Activated CD4-positive, alpha-beta T cell treated with anti-CD3 and anti-CD28 coated beads, Interleukin-2, amount 10 ng/mL, durations not matched to agents 7 days and 5 days (primary cell): ENCODE results near the gene CRIP2. TPM values are rescaled to one million over a fixed set of nuclear protein-coding genes. Genes with fewer than 3 reads are reported as not detected.
A peak's percentile ranks its signal among the peaks of the same experiment; 100 is the strongest.

Experiments used
- CTCF ChIA-PET: fragments of 350-600 bp; sonication (Branson Sonifier 250); formaldehyde crosslinking; loops from one replicate; lab custom pipeline; 2021; ENCODE audit warnings: antibody characterized with exemption; lab: Charles Lee
- POLR2A ChIA-PET: fragments of 350-600 bp; sonication (Branson Sonifier 250); formaldehyde crosslinking; loops from one replicate; lab custom pipeline; 2021; ENCODE audit warnings: antibody characterized with exemption; lab: Charles Lee
- DNase-seq: peaks from one replicate; pipeline ENCODE4 v3.0.0-alpha.2; 2020
- H3K27ac Mint-ChIP-seq: one replicate; pipeline ENCODE4 v1.8.0; 2021; ENCODE audit warnings: mild to moderate bottlenecking, moderate library complexity, mixed read lengths
- H3K27me3 Mint-ChIP-seq: one replicate; pipeline ENCODE4 v1.8.0; 2021; ENCODE audit warnings: mixed read lengths
- H3K36me3 Mint-ChIP-seq: one replicate; pipeline ENCODE4 v1.8.0; 2021; ENCODE audit warnings: low read depth, mixed read lengths
- H3K4me1 Mint-ChIP-seq: one replicate; pipeline ENCODE4 v1.8.0; 2021; ENCODE audit warnings: mixed read lengths
- H3K4me3 Mint-ChIP-seq: one replicate; pipeline ENCODE4 v1.8.0; 2021; ENCODE audit warnings: mild to moderate bottlenecking, moderate library complexity, mixed read lengths
- H3K9me3 Mint-ChIP-seq: one replicate; pipeline ENCODE4 v1.8.0; 2021; ENCODE audit warnings: mixed read lengths
- total RNA-seq, 2 experiments: library from RNA; stranded (reverse); gene quantifications; one replicate each; pipeline ENCODE4 v1.2.3, GENCODE V29; 2021

Gene CRIP2
- total RNA-seq, 2 experiments from 2014 or later = 0.64 to 1.8 TPM

DNA sequence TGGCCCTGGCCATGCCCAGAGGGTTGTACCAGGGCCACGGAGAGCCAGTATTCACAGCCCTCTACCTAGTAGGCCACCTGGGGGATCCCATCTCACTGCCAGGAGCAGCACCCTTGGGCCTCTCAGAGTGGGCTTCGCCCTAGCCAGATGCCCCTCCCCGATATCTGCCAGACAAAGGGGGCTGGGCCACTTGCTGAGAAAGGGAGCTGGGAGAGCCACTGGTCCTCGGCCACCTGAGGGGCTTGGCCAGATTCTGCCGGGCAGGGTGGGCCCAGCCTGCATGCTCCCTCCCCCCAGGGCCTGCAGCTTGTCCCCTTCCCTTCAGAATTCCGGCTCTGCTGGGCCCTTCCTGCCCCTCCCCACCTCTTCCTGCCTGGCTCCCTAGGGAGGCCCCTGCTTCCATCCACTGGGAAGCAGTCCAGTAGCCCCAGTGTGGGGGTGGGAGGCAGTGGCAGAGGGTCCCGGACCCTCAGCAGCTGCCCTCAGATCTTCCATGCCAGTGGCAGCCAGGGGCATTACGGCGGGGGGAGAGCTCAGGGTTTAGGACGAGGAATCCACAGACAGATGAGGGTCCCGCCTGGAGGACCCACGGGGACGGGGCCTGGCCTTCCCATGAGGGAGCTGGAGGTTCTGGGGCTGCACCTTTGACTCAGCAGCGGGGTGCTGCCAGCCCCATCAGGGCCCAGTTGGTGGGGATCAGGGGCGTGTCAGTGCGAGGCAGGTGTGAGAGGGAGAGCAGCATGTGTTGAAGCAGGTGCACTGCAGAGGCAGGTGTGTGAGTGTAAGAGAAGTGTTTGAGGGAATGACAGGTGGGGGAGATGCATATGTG, 2.4 kb downstream of the CRIP2 start:
- H3K4me3 Mint-ChIP-seq = no peak overlapping the region
- H3K9me3 Mint-ChIP-seq = no peaks in the 10 kb centered on the region
- H3K27ac Mint-ChIP-seq = peak overlapping the region; percentile 41
- H3K4me1 Mint-ChIP-seq = peaks cover 25% of the 10 kb centered on the region
- peaks cover 4% of the 10 kb centered on the region for H3K36me3 Mint-ChIP-seq
- ChIA-PET CTCF (interaction anchor here (1.8 to 2.2 kb wide), 2 partner anchors 13 to 15 kb away, joined by 5 read pairs; no protein-coding TSS in a partner anchor), POLR2A (no interaction called here)
- DNase-seq = no peak
- H3K27me3 Mint-ChIP-seq = peaks cover 29% of the 10 kb centered on the region

DNA sequence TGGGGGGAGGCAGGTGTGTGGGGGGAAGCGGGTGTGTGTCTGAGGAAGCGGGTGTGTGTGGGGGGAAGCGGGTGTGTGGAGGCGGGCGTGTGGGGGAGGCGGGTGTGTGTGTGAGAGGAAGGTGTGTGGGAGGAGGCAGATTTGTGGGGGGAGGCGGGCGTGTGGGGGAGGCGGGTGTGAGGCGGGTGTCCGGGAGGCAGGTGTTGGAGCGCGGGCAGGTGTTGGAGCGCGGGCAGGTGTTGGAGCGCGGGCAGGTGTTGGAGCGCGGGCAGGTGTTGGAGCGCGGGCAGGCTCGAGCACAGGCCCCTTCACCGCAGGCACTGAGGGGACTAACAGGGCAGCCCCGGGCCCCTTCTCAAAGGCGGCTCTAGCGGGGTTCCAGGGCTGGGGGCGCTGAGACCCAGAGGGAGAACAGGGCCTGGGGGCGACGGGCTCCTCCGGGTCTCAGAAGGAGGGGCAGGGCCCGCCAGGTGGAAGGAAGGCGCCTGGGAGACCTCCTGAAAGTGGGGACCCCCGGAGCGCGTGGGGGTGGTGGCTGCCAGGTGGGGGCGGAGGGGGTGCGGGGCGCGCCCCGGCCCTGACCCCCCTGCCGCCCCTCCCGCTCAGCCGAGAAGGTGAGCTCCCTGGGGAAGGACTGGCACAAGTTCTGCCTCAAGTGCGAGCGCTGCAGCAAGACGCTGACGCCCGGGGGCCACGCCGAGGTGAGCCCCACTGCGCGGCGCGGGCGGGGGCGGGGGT, 3.2 kb downstream of the CRIP2 start:
- H3K9me3 Mint-ChIP-seq = no peaks in the 10 kb centered on the region
- no peak overlapping the region for H3K27ac Mint-ChIP-seq
- peaks cover 4% of the 10 kb centered on the region for H3K36me3 Mint-ChIP-seq
- H3K4me1 Mint-ChIP-seq = peaks cover 33% of the 10 kb centered on the region
- CTCF ChIA-PET = no interaction called here
- H3K27me3 Mint-ChIP-seq = peaks cover 29% of the 10 kb centered on the region
- peak; percentile 22 for DNase-seq
- POLR2A ChIA-PET = no interaction called here
- H3K4me3 Mint-ChIP-seq = no peak overlapping the region

- DNase-seq = no peak
- Mint-ChIP-seq H3K4me3 (no peak overlapping the region), H3K27ac (no peak overlapping the region), H3K27me3 (peaks cover 29% of the 10 kb centered on the region), H3K4me1 (peaks cover 33% of the 10 kb centered on the region), H3K9me3 (no peaks in the 10 kb centered on the region), H3K36me3 (peaks cover 4% of the 10 kb centered on the region)
- CTCF ChIA-PET = interaction anchor here (0.8 kb wide), 1 partner anchor 14 kb away, joined by 3 read pairs; no protein-coding TSS in a partner anchor
- POLR2A ChIA-PET = no interaction called here
Measured at GRCh38 chr14:105478398-105479251, 4.0 kb downstream of the CRIP2 start.

GRCh38 chr14:105479431-105480158, 5.0 kb downstream of the CRIP2 start:
- no peak for DNase-seq
- no peak overlapping the region for H3K4me3 Mint-ChIP-seq
- CTCF ChIA-PET = interaction anchor here (1.0 to 4.0 kb wide), 3 partner anchors 9 to 172 kb away, joined by 3 to 69 read pairs (median 41); partner anchors contain the start of gene TEDC1

DNA sequence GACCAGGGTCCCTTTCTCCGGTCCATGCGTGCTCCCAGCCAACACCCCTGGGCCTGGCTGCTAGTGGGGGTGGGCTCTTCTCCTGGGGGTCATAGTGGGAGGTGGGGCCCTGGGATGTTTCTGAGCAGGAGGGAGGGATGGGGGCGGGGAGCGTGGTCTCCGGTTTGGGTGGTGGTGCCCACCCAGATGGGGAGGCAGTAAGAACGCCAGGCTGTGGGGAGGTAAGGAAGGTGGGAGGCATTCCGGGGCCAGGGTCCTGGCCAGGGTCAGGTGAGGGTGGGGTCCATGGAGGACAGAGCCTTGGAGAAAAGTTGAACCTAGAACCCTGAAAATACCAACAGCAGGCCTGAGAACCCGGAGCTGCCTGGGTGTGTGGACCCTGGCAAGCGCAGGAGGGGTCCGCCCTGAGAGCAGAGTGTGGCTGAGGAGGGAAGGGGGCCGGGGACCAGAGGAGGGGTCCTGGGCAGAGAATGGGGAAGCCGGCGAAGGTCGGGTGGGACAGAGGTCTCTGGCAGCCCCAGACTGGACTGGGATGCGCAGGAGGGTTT, 5.7 kb downstream of the CRIP2 start:
- Mint-ChIP-seq H3K36me3 (peaks cover 4% of the 10 kb centered on the region), H3K4me3 (no peak overlapping the region), H3K27me3 (peaks cover 28% of the 10 kb centered on the region), H3K4me1 (peaks cover 41% of the 10 kb centered on the region), H3K9me3 (no peaks in the 10 kb centered on the region), H3K27ac (peak overlapping the region; percentile 36)
- ChIA-PET POLR2A (interaction anchor here (1.1 kb wide), 1 partner anchor 10 kb away, joined by 5 read pairs; no protein-coding TSS in a partner anchor), CTCF (interaction anchor here (0.6 to 4.0 kb wide), 31 partner anchors 10 to 237 kb away, joined by 3 to 69 read pairs (median 4); partner anchors contain the start of gene TEDC1)
- DNase-seq = no peak

More at GRCh38 chr14:105479431-105480158, 5.0 kb downstream of the CRIP2 start:
- no peaks in the 10 kb centered on the region for H3K9me3 Mint-ChIP-seq
- peak overlapping the region; percentile 79 for H3K27ac Mint-ChIP-seq
- H3K27me3 Mint-ChIP-seq = peaks cover 29% of the 10 kb centered on the region
- H3K36me3 Mint-ChIP-seq = peaks cover 4% of the 10 kb centered on the region
- POLR2A ChIA-PET = no interaction called here
- H3K4me1 Mint-ChIP-seq = peaks cover 37% of the 10 kb centered on the region

GRCh38 chr14:105480807-105481801, 6.5 kb downstream of the CRIP2 start:
- Mint-ChIP-seq H3K36me3 (peaks cover 4% of the 10 kb centered on the region), H3K27me3 (peaks cover 22% of the 10 kb centered on the region), H3K27ac (peak overlapping the region; percentile 98), H3K9me3 (no peaks in the 10 kb centered on the region), H3K4me3 (peak overlapping the region; percentile 57), H3K4me1 (peaks cover 47% of the 10 kb centered on the region)
- peak; percentile 87 for DNase-seq
- CTCF ChIA-PET = interaction anchor here (0.6 to 4.0 kb wide), 34 partner anchors 9 to 238 kb away, joined by 3 to 69 read pairs (median 4); partner anchors contain the start of gene TEDC1
- POLR2A ChIA-PET = interaction anchor here (0.5 to 1.1 kb wide), 3 partner anchors 9 to 180 kb away, joined by 3 to 5 read pairs (median 3); partner anchors contain the start of genes BRF1 and TEDC1

DNA sequence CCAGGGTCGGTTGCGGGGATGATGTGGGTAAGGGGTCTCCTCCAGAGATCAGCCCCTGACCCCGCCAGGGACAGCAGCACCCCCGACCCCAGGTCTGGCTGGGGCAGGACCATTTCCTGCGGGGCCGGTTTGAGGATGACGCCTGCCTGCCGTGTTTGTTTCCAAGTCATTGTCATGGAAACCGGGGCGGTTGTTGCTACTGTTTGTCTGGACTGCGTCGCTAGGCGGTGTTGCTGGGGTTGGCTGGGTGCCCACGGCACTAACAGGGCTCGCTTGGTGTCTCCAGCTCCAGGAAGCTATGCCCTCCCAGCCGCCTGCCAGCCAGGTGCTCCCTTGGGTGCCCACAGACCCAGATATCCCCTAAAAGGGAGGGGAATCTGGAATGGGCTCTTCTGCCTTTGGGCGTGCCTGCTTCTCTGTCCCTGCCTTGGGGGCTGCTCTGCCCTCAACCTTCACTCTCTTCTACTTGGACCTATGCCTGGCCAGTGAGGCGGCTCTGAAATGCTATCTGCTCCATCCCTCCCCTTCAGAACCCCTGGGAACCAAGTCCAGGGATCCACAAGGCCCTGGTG, 7.4 kb downstream of the CRIP2 start:
- peaks cover 4% of the 10 kb centered on the region for H3K36me3 Mint-ChIP-seq

DNA sequence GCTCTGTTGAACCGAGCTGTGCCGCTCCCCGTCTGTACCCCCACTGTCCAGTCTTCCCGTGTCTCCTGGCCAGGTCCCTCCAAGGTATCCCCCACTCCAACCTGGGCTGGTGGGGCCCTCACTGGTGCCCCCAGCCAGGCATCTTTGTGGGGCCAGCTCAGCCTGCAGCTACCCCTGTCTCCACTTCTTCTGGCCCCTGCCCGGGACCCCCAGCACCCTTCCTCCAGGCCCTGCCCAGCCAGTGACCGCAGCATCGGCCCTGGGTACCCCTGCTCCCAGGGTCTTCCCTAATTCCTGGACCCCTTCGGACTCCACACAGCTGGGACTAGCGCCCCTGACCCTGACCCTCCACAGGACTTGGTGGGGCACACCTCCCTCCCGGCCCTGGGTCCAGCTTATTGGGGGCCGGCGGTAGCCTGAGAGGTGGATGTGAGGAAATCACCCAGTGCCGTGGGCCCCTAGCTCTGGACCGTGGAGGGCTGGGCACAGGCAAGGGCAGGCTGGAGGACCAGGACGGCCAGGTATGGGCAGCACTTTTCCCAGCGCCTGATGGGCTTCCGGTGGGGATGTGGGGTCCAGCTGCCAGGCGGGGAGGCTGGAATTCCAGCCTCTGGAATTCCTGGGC, 8.0 kb downstream of the CRIP2 start:
- Mint-ChIP-seq H3K4me1 (peaks cover 47% of the 10 kb centered on the region), H3K36me3 (peaks cover 2% of the 10 kb centered on the region)

More for the DNA sequence above, 7.4 kb downstream of the CRIP2 start:
- peak overlapping the region; percentile 98 for H3K27ac Mint-ChIP-seq
- POLR2A ChIA-PET = interaction anchor here (1.0 kb wide), 1 partner anchor 10 kb away, joined by 3 read pairs; the partner anchor contains the start of gene TEDC1
- H3K27me3 Mint-ChIP-seq = peaks cover 19% of the 10 kb centered on the region
- CTCF ChIA-PET = interaction anchor here (1.5 to 4.0 kb wide), 8 partner anchors 9 to 181 kb away, joined by 3 to 69 read pairs (median 8); partner anchors contain the start of gene TEDC1
- H3K9me3 Mint-ChIP-seq = no peaks in the 10 kb centered on the region
- peak overlapping the region; percentile 58 for H3K4me3 Mint-ChIP-seq
- peaks cover 52% of the 10 kb centered on the region for H3K4me1 Mint-ChIP-seq
- peak; percentile 98 for DNase-seq

GRCh38 chr14:105483300-105484068, 8.9 kb downstream of the CRIP2 start:
- Mint-ChIP-seq H3K27me3 (peaks cover 15% of the 10 kb centered on the region), H3K9me3 (no peaks in the 10 kb centered on the region), H3K4me1 (peaks cover 48% of the 10 kb centered on the region), H3K27ac (peak overlapping the region; percentile 83), H3K36me3 (peaks cover 2% of the 10 kb centered on the region), H3K4me3 (no peak overlapping the region)
- POLR2A ChIA-PET = no interaction called here
- no peak for DNase-seq
- CTCF ChIA-PET = interaction anchor here (4.0 kb wide), 1 partner anchor 13 kb away, joined by 41 read pairs; no protein-coding TSS in a partner anchor

More for the DNA sequence above, 8.0 kb downstream of the CRIP2 start:
- DNase-seq = no peak
- Mint-ChIP-seq H3K9me3 (no peaks in the 10 kb centered on the region), H3K27ac (peak overlapping the region; percentile 98), H3K27me3 (peaks cover 15% of the 10 kb centered on the region), H3K4me3 (peak overlapping the region; percentile 58)
- POLR2A ChIA-PET = interaction anchor here (1.0 kb wide), 1 partner anchor 9 kb away, joined by 3 read pairs; the partner anchor contains the start of gene TEDC1
- CTCF ChIA-PET = interaction anchor here (1.5 to 4.0 kb wide), 6 partner anchors 12 to 181 kb away, joined by 3 to 41 read pairs (median 7); no protein-coding TSS in a partner anchor
